Neural cell (in vitro differentiated cells): ENCODE data around the gene OR51M1. TPM values are rescaled to one million over a fixed set of nuclear protein-coding genes. Genes with fewer than 3 reads are reported as not detected.

Experiments used
- H2AFZ ChIP-seq: fragments of 200-600, 300-800 bp; sonication (generic), shearing (Covaris generic); 2 replicates; pipeline ENCODE4 v1.6.0; 2014; ENCODE audit warnings: low read depth, mild to moderate bottlenecking, antibody characterized with exemption, low read length, moderate library complexity
- H3F3A ChIP-seq: fragments of 200-600 bp; shearing (Covaris generic); 2 replicates; pipeline ENCODE4 v1.6.1; 2016; ENCODE audit warnings: mild to moderate bottlenecking, moderate library complexity, mixed read lengths, antibody characterized with exemption, low read length; ENCODE audit not compliant: insufficient read depth, poor library complexity, severe bottlenecking
- H3K27ac ChIP-seq: fragments of 200-600, 300-800 bp; sonication (generic), shearing (Covaris generic); 2 replicates; pipeline ENCODE4 v1.5.1; 2014; ENCODE audit warnings: mild to moderate bottlenecking, low read length, moderate library complexity
- H3K27me3 ChIP-seq: fragments of 300-800, 200-600 bp; sonication (generic), shearing (Covaris generic); 2 replicates; pipeline ENCODE4 v1.6.0; 2014; ENCODE audit warnings: mild to moderate bottlenecking, low read depth, low read length, moderate library complexity; ENCODE audit not compliant: insufficient read depth
- H3K36me3 ChIP-seq: fragments of 300-800, 200-600 bp; sonication (generic), shearing (Covaris generic); 2 replicates; pipeline ENCODE4 v1.5.1; 2014; ENCODE audit warnings: mild to moderate bottlenecking, antibody characterized with exemption, low read length, moderate library complexity; ENCODE audit not compliant: insufficient read depth
- H3K4me2 ChIP-seq: fragments of 300-800, 200-600 bp; sonication (generic), shearing (Covaris generic); 2 replicates; pipeline ENCODE4 v1.6.0; 2014; ENCODE audit warnings: mild to moderate bottlenecking, low read length
- H3K4me3 ChIP-seq: fragments of 300-800, 200-600 bp; sonication (generic), shearing (Covaris generic); 2 replicates; pipeline ENCODE4 v1.5.1; 2014; ENCODE audit warnings: mild to moderate bottlenecking, low read length, moderate library complexity
- H3K79me2 ChIP-seq: fragments of 200-600 bp; shearing (Covaris generic); replicated peaks from 2 replicates; pipeline ENCODE4 v1.6.0; 2014; ENCODE audit warnings: mild to moderate bottlenecking, low read length, moderate library complexity; ENCODE audit not compliant: insufficient read depth
- H3K9ac ChIP-seq: fragments of 300-800, 200-600 bp; sonication (generic), shearing (Covaris generic); 2 replicates; pipeline ENCODE4 v1.6.1; 2016; ENCODE audit warnings: mild to moderate bottlenecking, low read length, mixed read lengths
- H3K9me2 ChIP-seq: fragments of 200-600 bp; shearing (Covaris generic); 2 replicates; pipeline ENCODE4 v1.6.1; 2016; ENCODE audit warnings: mild to moderate bottlenecking, low read length, mixed read lengths; ENCODE audit not compliant: insufficient read depth
- H3K9me3 ChIP-seq: fragments of 200-600, 300-800 bp; sonication (generic), shearing (Covaris generic); 2 replicates; pipeline ENCODE4 v1.6.1; 2016; ENCODE audit warnings: mild to moderate bottlenecking, mixed run types, low read length, moderate library complexity, mixed read lengths
- H4K20me1 ChIP-seq: fragments of 200-600 bp; shearing (Covaris generic); 2 replicates; pipeline ENCODE4 v1.6.1; 2016; ENCODE audit warnings: mild to moderate bottlenecking, mixed run types; ENCODE audit not compliant: insufficient read depth
- CTCF ChIP-seq: fragments of 450-650 bp; IDR thresholded peaks from 2 replicates; pipeline ENCODE4 v1.5.1; 2014; ENCODE audit warnings: antibody characterized with exemption, mild to moderate bottlenecking, moderate library complexity; ENCODE audit not compliant: poor library complexity, severe bottlenecking
- EP300 ChIP-seq: fragments of 450-650 bp; conservative IDR thresholded peaks from 2 replicates; pipeline ENCODE4 v1.6.1; 2014; ENCODE audit warnings: antibody characterized with exemption, mild to moderate bottlenecking, moderate library complexity; ENCODE audit not compliant: poor library complexity, severe bottlenecking
- EZH2 ChIP-seq: fragments of 200-600, 300-800 bp; shearing (Covaris generic), sonication (generic); IDR thresholded peaks from 2 replicates; pipeline ENCODE4 v1.6.1; 2014; ENCODE audit warnings: antibody characterized with exemption, low read length, borderline replicate concordance, mild to moderate bottlenecking; ENCODE audit not compliant: insufficient read depth, poor library complexity, severe bottlenecking
- MXI1 ChIP-seq: fragments of 450-650 bp; conservative IDR thresholded peaks from 2 replicates; pipeline ENCODE4 v1.6.1; 2014; ENCODE audit warnings: antibody characterized with exemption, mild to moderate bottlenecking; ENCODE audit not compliant: poor library complexity, severe bottlenecking
- POLR2AphosphoS5 ChIP-seq: IDR thresholded peaks from 2 replicates; pipeline ENCODE4 v1.6.1; 2012
- RAD21 ChIP-seq: fragments of 450-650 bp; conservative IDR thresholded peaks from 2 replicates; pipeline ENCODE4 v1.6.1; 2014; ENCODE audit warnings: antibody characterized with exemption, mild to moderate bottlenecking, moderate library complexity
- REST ChIP-seq: IDR thresholded peaks from 2 replicates; pipeline ENCODE4 v1.6.1; 2012; ENCODE audit warnings: borderline replicate concordance
- SMC3 ChIP-seq: fragments of 450-650 bp; conservative IDR thresholded peaks from 2 replicates; pipeline ENCODE4 v1.6.1; 2014; ENCODE audit warnings: antibody characterized with exemption, mild to moderate bottlenecking, moderate library complexity; ENCODE audit not compliant: poor library complexity
- TAF1 ChIP-seq: IDR thresholded peaks from 2 replicates; pipeline ENCODE4 v1.6.1; 2012; ENCODE audit warnings: low read depth
- polyA minus RNA-seq: library from RNA; depleted of rRNA, polyadenylated mRNA; stranded (reverse); fragments of >200 nt; gene quantifications from 2 replicates; pipeline ENCODE4 v1.2.3, GENCODE V29; 2014
- polyA plus RNA-seq: library from polyadenylated mRNA; depleted of rRNA; stranded (reverse); fragments of >200 nt; gene quantifications from 2 replicates; pipeline ENCODE4 v1.2.3, GENCODE V29; 2014

OR51M1 gene
- polyA plus RNA-seq (not detected in 2 replicates), polyA minus RNA-seq (not detected in 2 replicates)

- Histone ChIP-seq H3K27me3 (no peaks in the 10 kb centered on the region), H2AFZ (no peak within 1 kb of the TSS), H4K20me1 (no peaks in the 10 kb centered on the region), H3F3A (no peaks in the 10 kb centered on the region), H3K4me2 (no peak within 1 kb of the TSS), H3K4me3 (no peak within 1 kb of the TSS), H3K36me3 (no peaks in the 10 kb centered on the region), H3K27ac (no peak within 1 kb of the TSS), H3K9me3 (no peaks in the 10 kb centered on the region), H3K9me2 (no peaks in the 10 kb centered on the region), H3K79me2 (no peaks in the 10 kb centered on the region), H3K9ac (no peak within 1 kb of the TSS)
- TF ChIP-seq RAD21 (no peak), EZH2 (no peak), MXI1 (no peak), EP300 (no peak), CTCF (no peak), POLR2AphosphoS5 (no peak), SMC3 (no peak), REST (no peak), TAF1 (no peak)
These were observed at the start of gene OR51M1 for GRCh38 chr11:5383576-5383975. TSS of gene OR51M1 (plus strand) at chr11:5383812. CDS start at chr11:5389399, 5,587 bp downstream.

- Histone ChIP-seq H3K4me3 (no peak overlapping the region), H3F3A (no peaks in the 10 kb centered on the region), H3K79me2 (no peaks in the 10 kb centered on the region), H2AFZ (no peak overlapping the region), H3K4me2 (no peak overlapping the region), H3K27ac (no peak overlapping the region), H4K20me1 (no peaks in the 10 kb centered on the region), H3K9ac (no peak overlapping the region), H3K27me3 (no peaks in the 10 kb centered on the region), H3K9me3 (no peaks in the 10 kb centered on the region), H3K9me2 (no peaks in the 10 kb centered on the region), H3K36me3 (no peaks in the 10 kb centered on the region)
- TF ChIP-seq CTCF (no peak), TAF1 (no peak), EP300 (no peak), EZH2 (no peak), RAD21 (no peak), POLR2AphosphoS5 (no peak), SMC3 (no peak), REST (no peak), MXI1 (no peak)
These were observed 48.4 kb upstream of the OR51M1 start for GRCh38 chr11:5335170-5335569.
